DND-41 (cell line): ENCODE data around the gene HTRA3.

Experiments
- ATAC-seq: fragments of 200-7000 bp; cut with Tn5 transposase; 3 replicates; pipeline ENCODE4 v1.9.1; 2021; ENCODE audit warnings: low read depth; ENCODE audit not compliant: insufficient read depth
- DNase-seq: peaks from one replicate; pipeline ENCODE4 v3.0.0-alpha.2; 2020
- H2AFZ ChIP-seq: 2 replicates; pipeline ENCODE4 v1.6.0; 2012; ENCODE audit warnings: low read depth, low read length
- H3K27ac ChIP-seq: 2 replicates; pipeline ENCODE4 v1.5.1; 2012; ENCODE audit warnings: low read length, inconsistent platforms
- H3K27me3 ChIP-seq: fragments of 200-600 bp; sonication (generic); 2 replicates; pipeline ENCODE4 v1.6.0; 2012; ENCODE audit warnings: low read length, mild to moderate bottlenecking, inconsistent platforms; ENCODE audit not compliant: insufficient read depth, poor library complexity
- H3K36me3 ChIP-seq: 2 replicates; pipeline ENCODE4 v1.5.1; 2012; ENCODE audit warnings: low read length, inconsistent platforms; ENCODE audit not compliant: insufficient read depth
- H3K4me1 ChIP-seq: 2 replicates; pipeline ENCODE4 v1.5.1; 2012; ENCODE audit warnings: mild to moderate bottlenecking, low read length; ENCODE audit not compliant: insufficient read depth
- H3K4me2 ChIP-seq: 2 replicates; pipeline ENCODE4 v1.6.0; 2012; ENCODE audit warnings: mild to moderate bottlenecking, moderate library complexity, low read length, inconsistent platforms; ENCODE audit not compliant: insufficient read depth
- H3K4me3 ChIP-seq, 2 experiments: fragments of 200-600 bp in 1 of 2; shearing (Covaris generic) in 1 of 2; 2 replicates each; pipeline ENCODE4 v1.5.1; 2012 to 2016; ENCODE audit warnings: inconsistent platforms in 2 of 2, low read length in 2 of 2, mild to moderate bottlenecking in 2 of 2, low read depth in 1 of 2, moderate library complexity in 1 of 2
- H3K79me2 ChIP-seq: 2 replicates; pipeline ENCODE4 v1.6.0; 2012; ENCODE audit warnings: low read length, inconsistent platforms; ENCODE audit not compliant: insufficient read depth
- H3K9ac ChIP-seq: 2 replicates; pipeline ENCODE4 v1.6.0; 2012; ENCODE audit warnings: low read depth, mild to moderate bottlenecking, inconsistent platforms, low read length, moderate library complexity
- H3K9me3 ChIP-seq: 2 replicates; pipeline ENCODE4 v1.5.1; 2012; ENCODE audit warnings: low read length, moderate library complexity, mild to moderate bottlenecking, inconsistent platforms; ENCODE audit not compliant: insufficient read depth, severe bottlenecking
- H4K20me1 ChIP-seq: 2 replicates; pipeline ENCODE4 v1.6.0; 2012; ENCODE audit warnings: low read length; ENCODE audit not compliant: insufficient read depth
- CTCF ChIP-seq: IDR thresholded peaks from 2 replicates; pipeline ENCODE4 v1.5.1; 2012; ENCODE audit warnings: borderline replicate concordance, low read length, moderate library complexity, mild to moderate bottlenecking; ENCODE audit not compliant: poor library complexity, severe bottlenecking; ENCODE audit errors: extremely low read depth
- EZH2 ChIP-seq: IDR thresholded peaks from 3 replicates; pipeline ENCODE4 v1.6.1; 2012; ENCODE audit warnings: borderline replicate concordance, low read depth, mild to moderate bottlenecking, moderate library complexity, low read length, inconsistent platforms; ENCODE audit not compliant: severe bottlenecking

The HTRA3 gene

GRCh38 chr4:8353912-8354453, 84.4 kb downstream of the HTRA3 start:
- Histone ChIP-seq H3K27me3 (no peaks in the 10 kb centered on the region), H3K79me2 (no peaks in the 10 kb centered on the region), H3K4me2 (no peak overlapping the region), H3K4me3 (no peak overlapping the region), H3K36me3 (no peaks in the 10 kb centered on the region), H4K20me1 (0 out of 2 replicates have a peak, but pooled peaks cover 2% of the 10 kb centered on the region), H2AFZ (no peak overlapping the region), H3K9ac (no peak overlapping the region), H3K9me3 (no peaks in the 10 kb centered on the region), H3K27ac (no peak overlapping the region), H3K4me1 (peaks cover 15% of the 10 kb centered on the region)
- peak; percentile 81 for ATAC-seq
- TF ChIP-seq EZH2 (no peak), CTCF (no peak)
- DNase-seq = peak; percentile 67

- Histone ChIP-seq H3K27ac (no peak overlapping the region), H4K20me1 (0 out of 2 replicates have a peak, but pooled peaks cover 2% of the 10 kb centered on the region), H3K9me3 (no peaks in the 10 kb centered on the region), H3K27me3 (no peaks in the 10 kb centered on the region), H3K4me1 (peaks cover 15% of the 10 kb centered on the region), H2AFZ (no peak overlapping the region), H3K9ac (no peak overlapping the region), H3K4me3 (no peak overlapping the region), H3K4me2 (no peak overlapping the region), H3K79me2 (no peaks in the 10 kb centered on the region), H3K36me3 (no peaks in the 10 kb centered on the region)
- DNase-seq = no peak
- ATAC-seq = no peak
- TF ChIP-seq EZH2 = no peak
- no peak for TF ChIP-seq CTCF
Observed at GRCh38 chr4:8355306-8355705, 85.8 kb downstream of the HTRA3 start.

DNA sequence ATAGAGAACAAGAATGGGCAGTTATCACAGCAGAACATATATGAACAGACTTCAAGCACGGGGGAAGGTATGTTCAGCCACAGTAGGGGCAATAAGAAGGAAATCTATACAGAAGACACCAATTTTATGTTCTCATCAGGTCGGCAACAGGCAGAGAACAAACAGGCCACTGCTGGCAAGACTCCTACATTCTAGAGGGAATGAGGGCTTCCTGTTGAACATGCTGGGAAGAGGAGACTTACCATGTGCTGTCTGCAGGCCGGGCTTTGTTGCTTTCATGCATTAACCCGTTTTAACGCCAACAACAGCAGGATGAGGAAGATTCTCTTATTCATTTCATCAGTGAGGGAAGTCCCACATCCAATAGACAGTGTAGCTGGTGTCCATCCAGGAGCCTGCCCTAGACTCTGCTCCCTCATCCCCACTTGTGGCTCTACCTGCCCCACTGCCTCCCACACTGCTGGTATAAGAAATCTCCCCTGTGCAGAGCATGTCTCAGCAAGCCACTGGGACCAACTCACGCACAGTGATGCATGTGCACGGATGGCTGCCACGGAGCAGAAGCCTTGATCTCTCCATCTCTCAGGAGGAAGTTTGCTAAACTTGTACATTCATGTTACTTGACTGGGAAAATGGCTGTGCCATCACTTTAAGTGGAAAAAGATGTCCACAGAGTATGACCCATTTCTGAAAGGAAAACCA, 86.5 kb downstream of the HTRA3 start:
- no peaks in the 10 kb centered on the region for H3K36me3 ChIP-seq
- TF ChIP-seq CTCF (no peak), EZH2 (no peak)
- no peak overlapping the region for H3K4me3 ChIP-seq
- H3K27ac ChIP-seq = no peak overlapping the region
- H3K79me2 ChIP-seq = no peaks in the 10 kb centered on the region
- H3K4me2 ChIP-seq = no peak overlapping the region
- no peak overlapping the region for H3K9ac ChIP-seq
- H3K4me1 ChIP-seq = peaks cover 15% of the 10 kb centered on the region
- H3K27me3 ChIP-seq = no peaks in the 10 kb centered on the region
- H4K20me1 ChIP-seq = 0 out of 2 replicates have a peak, but pooled peaks cover 2% of the 10 kb centered on the region
- no peak overlapping the region for H2AFZ ChIP-seq
- DNase-seq (no peak), ATAC-seq (no peak)
- H3K9me3 ChIP-seq = no peaks in the 10 kb centered on the region
